SK-N-MC (cell line): ENCODE measurements around the gene PLA2G4B.

Source experiments
- EZH2 ChIP-seq: fragments of 200-600 bp; sonication (generic); IDR thresholded peaks from one replicate; pipeline ENCODE4 v1.6.1; 2017; ENCODE audit warnings: antibody characterized with exemption
- POLR2AphosphoS5 ChIP-seq: IDR thresholded peaks from 2 replicates; pipeline ENCODE4 v1.6.1; 2012; ENCODE audit warnings: mild to moderate bottlenecking, low read depth, low read length, borderline replicate concordance

- TF ChIP-seq EZH2 (no peak), POLR2AphosphoS5 (no peak)
Observed at GRCh38 chr15:41844814-41845213, 6.2 kb downstream of the PLA2G4B start.
